GM10248 (cell line): Measurements from ENCODE around the gene TEX44.
"Not testable (repeated sequence)": the region's sequence is repeated elsewhere in the genome, so short reads cannot be mapped to it uniquely, and the experiment has no call there.

Source experiments
- CTCF ChIA-PET: fragments of 300-600 bp; sonication (Branson Sonifier 250); formaldehyde crosslinking; extraction: SDS; loops from one replicate; lab custom pipeline; 2021; ENCODE audit warnings: antibody characterized with exemption; lab: Yijun Ruan, JAX
- POLR2A ChIA-PET: fragments of 350-650 bp; sonication (Branson Sonifier 250); formaldehyde crosslinking; extraction: SDS; loops from one replicate; lab custom pipeline; 2020; ENCODE audit warnings: antibody characterized with exemption; lab: Yijun Ruan, JAX
- DNase-seq: peaks from one replicate; pipeline ENCODE4 v3.0.0; 2012; ENCODE audit errors: extremely low spot score
- TF ChIP-seq, protein P1 (sequence below): IDR thresholded peaks from 2 replicates; pipeline ENCODE4 v1.5.1; 2012; ENCODE audit warnings: mild to moderate bottlenecking, low read depth; ENCODE audit errors: extremely low read depth, missing control alignments, control extremely low read depth

The TEX44 gene

DNA sequence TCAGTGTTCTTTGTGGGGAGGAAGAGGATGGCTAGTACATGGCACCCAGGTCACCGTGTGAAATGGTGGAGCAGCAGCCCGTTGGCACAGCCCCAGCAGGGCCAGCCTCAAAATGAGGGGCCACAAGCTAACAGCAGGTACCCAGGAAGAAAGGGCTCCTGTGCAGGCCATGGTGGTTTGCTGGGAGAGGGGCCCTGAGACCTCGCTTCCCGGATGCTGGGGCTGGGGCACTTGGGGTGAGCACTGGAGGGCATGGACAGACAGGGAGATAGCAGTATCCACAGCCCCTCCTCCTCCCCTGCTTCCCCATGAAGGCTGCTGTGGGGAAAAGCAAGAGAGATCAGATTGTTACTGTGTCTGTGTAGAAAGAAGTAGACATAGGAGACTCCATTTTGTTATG lies 16.2 kb upstream of the TEX44 start:
- POLR2A ChIA-PET, result no interaction called here
- CTCF ChIA-PET, result no interaction called here
- TF ChIP-seq, protein P1, sequence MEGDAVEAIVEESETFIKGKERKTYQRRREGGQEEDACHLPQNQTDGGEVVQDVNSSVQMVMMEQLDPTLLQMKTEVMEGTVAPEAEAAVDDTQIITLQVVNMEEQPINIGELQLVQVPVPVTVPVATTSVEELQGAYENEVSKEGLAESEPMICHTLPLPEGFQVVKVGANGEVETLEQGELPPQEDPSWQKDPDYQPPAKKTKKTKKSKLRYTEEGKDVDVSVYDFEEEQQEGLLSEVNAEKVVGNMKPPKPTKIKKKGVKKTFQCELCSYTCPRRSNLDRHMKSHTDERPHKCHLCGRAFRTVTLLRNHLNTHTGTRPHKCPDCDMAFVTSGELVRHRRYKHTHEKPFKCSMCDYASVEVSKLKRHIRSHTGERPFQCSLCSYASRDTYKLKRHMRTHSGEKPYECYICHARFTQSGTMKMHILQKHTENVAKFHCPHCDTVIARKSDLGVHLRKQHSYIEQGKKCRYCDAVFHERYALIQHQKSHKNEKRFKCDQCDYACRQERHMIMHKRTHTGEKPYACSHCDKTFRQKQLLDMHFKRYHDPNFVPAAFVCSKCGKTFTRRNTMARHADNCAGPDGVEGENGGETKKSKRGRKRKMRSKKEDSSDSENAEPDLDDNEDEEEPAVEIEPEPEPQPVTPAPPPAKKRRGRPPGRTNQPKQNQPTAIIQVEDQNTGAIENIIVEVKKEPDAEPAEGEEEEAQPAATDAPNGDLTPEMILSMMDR, result no peak
- no peak for DNase-seq

DNA sequence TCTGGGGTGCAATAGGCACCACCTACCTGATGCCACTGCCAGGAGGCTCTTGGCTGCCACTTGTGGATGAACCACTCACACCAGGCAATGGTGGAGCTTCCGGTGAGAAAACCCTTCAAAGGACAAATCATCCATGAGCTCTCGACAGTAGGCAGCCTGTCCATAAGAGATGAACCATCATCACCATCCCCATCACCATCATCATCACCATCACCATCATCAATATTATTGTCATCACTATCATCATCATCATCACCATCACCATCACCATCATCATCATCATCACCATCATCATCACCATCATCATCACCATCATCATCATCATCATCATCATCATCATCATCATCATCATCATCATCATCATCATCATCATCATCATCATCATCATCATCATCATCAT lies 14.0 kb upstream of the TEX44 start:
- CTCF ChIA-PET, result interaction anchor here (0.6 to 1.2 kb wide), 2 partner anchors 21 to 96 kb away, joined by 3 to 6 read pairs; no protein-coding TSS in a partner anchor
- DNase-seq, POLR2A ChIA-PET: not testable (repeated sequence)

DNA sequence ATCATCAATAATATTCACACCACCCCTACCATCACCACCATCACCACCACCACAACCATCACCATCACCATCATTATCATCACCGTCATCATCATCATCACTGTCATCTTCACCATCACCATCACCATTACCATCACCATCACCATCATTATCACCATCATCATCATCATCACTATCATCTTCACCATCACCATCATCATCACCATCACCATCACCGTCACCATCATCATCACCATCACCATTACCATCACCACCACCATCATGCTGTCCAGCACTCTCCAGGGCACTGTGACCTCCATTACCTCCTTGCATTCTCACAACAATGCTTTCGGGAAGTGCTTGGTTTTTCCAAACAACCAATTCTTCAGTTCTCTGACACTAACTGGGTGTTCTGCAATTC lies 13.1 kb upstream of the TEX44 start:
- POLR2A ChIA-PET, result no interaction called here
- DNase-seq, result no peak
- TF ChIP-seq, protein P1, result no peak
- CTCF ChIA-PET, result no interaction called here

DNA sequence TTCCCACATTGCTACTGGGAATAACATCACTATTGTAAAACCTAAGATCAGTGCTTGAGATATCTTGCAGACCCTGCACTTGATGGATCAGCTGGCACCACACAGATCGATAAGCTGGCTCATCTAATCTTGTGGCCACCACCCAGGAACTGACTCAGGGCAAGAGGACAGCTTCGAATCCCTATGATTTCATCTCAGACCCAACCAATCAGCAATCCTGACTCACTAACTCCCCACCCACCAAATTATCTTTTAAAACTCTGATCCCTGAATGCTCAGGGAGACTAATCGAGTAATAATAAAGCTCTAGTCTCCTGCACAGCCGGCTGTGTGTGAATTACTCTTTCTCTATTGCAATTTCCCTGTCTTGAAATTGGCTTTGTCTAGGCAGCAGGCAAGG lies 11.3 kb upstream of the TEX44 start:
- ChIA-PET POLR2A (no interaction called here), CTCF (interaction anchor here (1.0 to 4.8 kb wide), 8 partner anchors 10 to 99 kb away, joined by 3 to 22 read pairs (median 4); no protein-coding TSS in a partner anchor)
- TF ChIP-seq, protein P1, result no peak
- DNase-seq, result no peak

DNA sequence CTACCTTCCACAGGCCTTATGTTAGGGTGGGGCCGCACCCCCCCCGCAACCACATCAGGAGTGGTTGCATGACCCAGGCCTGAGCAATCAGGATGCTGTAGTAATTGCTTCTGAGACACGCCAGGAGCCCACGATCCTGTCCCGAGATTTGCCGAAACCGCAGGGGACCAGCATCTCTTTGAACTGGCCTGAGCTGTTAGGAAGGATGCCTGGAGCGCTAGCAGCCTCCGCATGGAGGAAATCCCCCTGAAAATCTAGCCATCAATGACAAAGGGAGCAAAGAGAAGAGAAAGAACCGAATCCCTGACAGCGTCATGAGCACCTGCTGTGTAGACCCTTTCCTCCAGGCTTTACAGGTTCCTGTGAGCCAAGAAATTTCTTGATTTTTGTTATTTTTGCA lies 8.7 kb upstream of the TEX44 start:
- ChIA-PET CTCF (interaction anchor here (1.4 to 4.8 kb wide), 2 partner anchors 17 to 21 kb away, joined by 4 to 22 read pairs; no protein-coding TSS in a partner anchor), POLR2A (interaction anchor here (0.6 kb wide), 1 partner anchor 467 kb away, joined by 3 read pairs; no protein-coding TSS in a partner anchor)
- TF ChIP-seq, protein P1, result no peak
- no peak for DNase-seq

DNA sequence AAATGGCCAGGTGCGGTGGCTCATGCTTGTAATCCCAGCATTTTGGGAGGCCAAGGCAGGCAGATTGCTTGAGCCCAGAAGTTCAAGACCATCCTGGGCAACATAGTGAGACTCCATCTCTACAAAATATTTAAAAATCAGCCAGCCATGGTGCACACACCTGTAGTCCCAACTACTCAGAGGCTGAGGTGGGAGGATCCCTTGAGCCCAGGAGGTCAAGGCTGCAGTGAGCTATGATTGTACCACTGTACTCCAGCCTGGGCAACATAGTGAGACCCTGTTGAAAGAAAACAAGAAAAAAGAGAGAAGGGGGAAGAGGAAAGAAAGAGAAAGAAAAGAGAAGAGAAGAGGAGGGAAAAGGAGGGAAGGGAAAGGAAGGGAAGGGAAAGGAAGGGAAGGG lies 4.9 kb upstream of the TEX44 start:
- DNase-seq, POLR2A ChIA-PET: not testable (repeated sequence)
- CTCF ChIA-PET, result interaction anchor here (5.6 kb wide), 1 partner anchor 13 kb away, joined by 40 read pairs; no protein-coding TSS in a partner anchor

DNA sequence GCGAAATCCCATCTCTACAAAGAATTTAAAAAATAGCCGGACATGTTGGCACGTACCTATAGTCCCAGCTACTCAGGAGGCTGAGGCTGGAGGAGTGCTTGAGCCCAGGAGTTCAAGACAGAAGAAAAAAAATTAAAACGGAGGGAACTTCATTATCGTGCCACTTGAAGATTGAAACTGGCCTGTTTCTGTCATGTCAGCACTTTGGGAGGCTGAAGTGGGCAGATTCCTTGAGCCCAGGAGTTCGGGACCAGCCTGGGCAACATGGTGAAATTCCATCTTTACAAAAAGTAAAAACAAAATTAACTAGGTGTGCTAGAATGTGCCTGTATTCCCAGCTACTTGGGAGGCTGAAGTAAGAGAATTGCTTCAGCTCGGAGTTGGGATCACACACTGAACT lies 3.0 kb upstream of the TEX44 start:
- ChIA-PET POLR2A (no interaction called here), CTCF (interaction anchor here (0.8 to 5.6 kb wide), 5 partner anchors 11 to 533 kb away, joined by 3 to 40 read pairs (median 4); no protein-coding TSS in a partner anchor)
- TF ChIP-seq, protein P1, result no peak

More for the DNA sequence above, 3.0 kb upstream of the TEX44 start:
- no peak for DNase-seq
